Activated gamma-delta T cell (primary cell): ENCODE results near the gene NOL4.

Source experiments
- DNase-seq: peaks from one replicate; lab custom pipeline; 2025; lab: John Stamatoyannopoulos, UW

The NOL4 gene

GRCh38 chr18:34189656-34190435, 34.9 kb downstream of the NOL4 start:
- no peak for DNase-seq
